Lower lobe of right lung (tissue), 2 donors: ENCODE data around the gene CDKAL1. TPM values are rescaled to one million over a fixed set of nuclear protein-coding genes. Genes with fewer than 3 reads are reported as not detected.
"Not testable (repeated sequence)": the region's sequence is repeated elsewhere in the genome, so short reads cannot be mapped to it uniquely, and the experiment has no call there.

ENCODE experiments used
- ATAC-seq, 2 donors: fragments of 200-7000 bp; cut with Tn5 transposase; one replicate each; pipeline ENCODE4 v1.9.1; 2020 to 2022; ENCODE audit warnings: mild to moderate bottlenecking in 2 of 2, moderate library complexity in 2 of 2
- DNase-seq: peaks from one replicate; pipeline ENCODE4 v3.0.0-alpha.2; 2020
- H3K27ac ChIP-seq: fragments of 200-600 bp; one replicate; pipeline ENCODE4 v1.8.0; 2022
- H3K27me3 ChIP-seq: fragments of 200-600 bp; one replicate; pipeline ENCODE4 v1.8.0; 2022; ENCODE audit warnings: low read depth
- H3K36me3 ChIP-seq: fragments of 200-600 bp; one replicate; pipeline ENCODE4 v1.8.0; 2022; ENCODE audit warnings: mild to moderate bottlenecking
- H3K4me1 ChIP-seq: fragments of 200-600 bp; one replicate; pipeline ENCODE4 v1.8.0; 2022
- H3K4me3 ChIP-seq: fragments of 200-600 bp; one replicate; pipeline ENCODE4 v1.8.0; 2022; ENCODE audit warnings: mild to moderate bottlenecking
- H3K9me3 ChIP-seq: fragments of 200-600 bp; one replicate; pipeline ENCODE4 v1.8.0; 2022
- CTCF ChIP-seq: fragments of 200-600 bp; IDR thresholded peaks from one replicate; pipeline ENCODE4 v1.8.0; 2022; ENCODE audit warnings: antibody characterized with exemption, mild to moderate bottlenecking
- intact Hi-C: fragments of 100-400 bp; cut with DNase I; formaldehyde crosslinking; loops from one replicate; pipeline ENCODE4 v1.11.0; 2022
- total RNA-seq: library from RNA; stranded (reverse); fragmentation: NEBNext Ultra II Directional; extraction: Animal tissue kit (Norgen Biotek cat#: 25700); gene quantifications from one replicate; pipeline ENCODE4 v1.2.1, GENCODE V29; 2021
- donor health status: DM: no; HTN: yes; CAD: no; lungs with severe emphysema.

CDKAL1 gene
- total RNA-seq, 1 donor from 2014 or later, result 16.0 TPM

GRCh38 chr6:21244897-21245470 is 710.7 kb downstream of the CDKAL1 start:
- Histone ChIP-seq H3K9me3 (peaks cover under 1% of the 10 kb centered on the region), H3K27ac (no peak overlapping the region), H3K4me1 (no peaks in the 10 kb centered on the region), H3K27me3 (no peaks in the 10 kb centered on the region), H3K4me3 (no peak overlapping the region), H3K36me3 (no peaks in the 10 kb centered on the region)
- DNase-seq (no peak), ATAC-seq (no peak)
- intact Hi-C loops, result no loop called here
- no peak for TF ChIP-seq CTCF

GRCh38 chr6:21245488-21245887 is 711.2 kb downstream of the CDKAL1 start:
- no peaks in the 10 kb centered on the region for H3K4me1 ChIP-seq
- no peak overlapping the region for H3K27ac ChIP-seq
- no peak for ATAC-seq
- no peaks in the 10 kb centered on the region for H3K27me3 ChIP-seq
- H3K9me3 ChIP-seq, result no peaks in the 10 kb centered on the region
- no peak overlapping the region for H3K4me3 ChIP-seq
- H3K36me3 ChIP-seq, result no peaks in the 10 kb centered on the region
- intact Hi-C loops, result no loop called here
- DNase-seq, result no peak
- no peak for TF ChIP-seq CTCF

- Histone ChIP-seq H3K4me3 (no peak overlapping the region), H3K9me3 (no peaks in the 10 kb centered on the region), H3K27ac (no peak overlapping the region), H3K27me3 (no peaks in the 10 kb centered on the region), H3K4me1 (no peaks in the 10 kb centered on the region), H3K36me3 (no peaks in the 10 kb centered on the region)
- ATAC-seq (no peak), DNase-seq (no peak)
- intact Hi-C loops, result no loop called here
- TF ChIP-seq CTCF, result no peak
Measured at GRCh38 chr6:21246075-21246474, 711.8 kb downstream of the CDKAL1 start.

- H3K4me3 ChIP-seq, H3K27me3 ChIP-seq, H3K27ac ChIP-seq, intact Hi-C loops, DNase-seq, H3K4me1 ChIP-seq, H3K36me3 ChIP-seq, ATAC-seq, H3K9me3 ChIP-seq: not testable (repeated sequence)
Measured at GRCh38 chr6:21254460-21254859, 720.2 kb downstream of the CDKAL1 start.

- intact Hi-C loops, result no loop called here
- no peaks in the 10 kb centered on the region for H3K9me3 ChIP-seq
Measured at GRCh38 chr6:21256197-21256596, 721.9 kb downstream of the CDKAL1 start.

GRCh38 chr6:21257125-21257524 is 722.9 kb downstream of the CDKAL1 start:
- Histone ChIP-seq H3K4me1 (no peaks in the 10 kb centered on the region), H3K27ac (no peak overlapping the region), H3K27me3 (no peaks in the 10 kb centered on the region), H3K9me3 (no peaks in the 10 kb centered on the region), H3K36me3 (no peaks in the 10 kb centered on the region), H3K4me3 (no peak overlapping the region)
- DNase-seq, result no peak
- TF ChIP-seq CTCF, result no peak
- ATAC-seq, result no peak
- intact Hi-C loops, result no loop called here

More at GRCh38 chr6:21256197-21256596, 721.9 kb downstream of the CDKAL1 start:
- Histone ChIP-seq H3K27ac (no peak overlapping the region), H3K27me3 (no peaks in the 10 kb centered on the region), H3K4me1 (no peaks in the 10 kb centered on the region), H3K4me3 (no peak overlapping the region), H3K36me3 (no peaks in the 10 kb centered on the region)
- ATAC-seq (no peak), DNase-seq (no peak)
- no peak for TF ChIP-seq CTCF
